ENCODE data around the gene MLYCD.

MLYCD gene

GRCh38 chr16:83899978-83900377 is 1.1 kb downstream of the MLYCD start:
- DNase-seq = no peak

GRCh38 chr16:83900571-83900970 is 1.7 kb downstream of the MLYCD start:
- no peak for DNase-seq

GRCh38 chr16:83901101-83901500 is 2.2 kb downstream of the MLYCD start:
- DNase-seq = no peak

- no peak for DNase-seq
These were observed 4.8 kb downstream of the MLYCD start for GRCh38 chr16:83903751-83904150.

- DNase-seq = no peak
These were observed 7.8 kb downstream of the MLYCD start for GRCh38 chr16:83906683-83907082.

GRCh38 chr16:83907111-83907510 is 8.2 kb downstream of the MLYCD start:
- DNase-seq = no peak

GRCh38 chr16:83907631-83908250 is 8.8 kb downstream of the MLYCD start:
- DNase-seq = no peak

GRCh38 chr16:83908798-83909197 is 9.9 kb downstream of the MLYCD start:
- no peak for DNase-seq

GRCh38 chr16:83911290-83911689 is 12.4 kb downstream of the MLYCD start:
- no peak for DNase-seq

GRCh38 chr16:83912519-83913244 is 13.8 kb downstream of the MLYCD start:
- DNase-seq = no peak

GRCh38 chr16:83913245-83913633 is 14.3 kb downstream of the MLYCD start:
- no peak for DNase-seq

GRCh38 chr16:83914091-83914710 is 15.3 kb downstream of the MLYCD start:
- DNase-seq = no peak

- no peak for DNase-seq
These were observed 16.2 kb downstream of the MLYCD start for GRCh38 chr16:83915081-83915480.

- no peak for DNase-seq
These were observed 16.6 kb downstream of the MLYCD start for GRCh38 chr16:83915491-83915890.

GRCh38 chr16:83917152-83918120 is 18.5 kb downstream of the MLYCD start:
- no peak for DNase-seq

- DNase-seq = no peak
These were observed 22.1 kb downstream of the MLYCD start for GRCh38 chr16:83920894-83921491.

GRCh38 chr16:83923581-83924365 is 24.9 kb downstream of the MLYCD start:
- no peak for DNase-seq

- DNase-seq = no peak
These were observed 25.8 kb downstream of the MLYCD start for GRCh38 chr16:83924686-83925085.

GRCh38 chr16:83925095-83925905 is 26.4 kb downstream of the MLYCD start:
- DNase-seq = no peak

- no peak for DNase-seq
These were observed 27.2 kb downstream of the MLYCD start for GRCh38 chr16:83925957-83926725.
